ENCODE results near the gene NCAM1. TPM values are rescaled to one million over a fixed set of nuclear protein-coding genes. Genes with fewer than 3 reads are reported as not detected.

Gene NCAM1
- total and polyA plus RNA-seq, 2 experiments from 2014 or later = 0.76 to 1.6 TPM

DNA sequence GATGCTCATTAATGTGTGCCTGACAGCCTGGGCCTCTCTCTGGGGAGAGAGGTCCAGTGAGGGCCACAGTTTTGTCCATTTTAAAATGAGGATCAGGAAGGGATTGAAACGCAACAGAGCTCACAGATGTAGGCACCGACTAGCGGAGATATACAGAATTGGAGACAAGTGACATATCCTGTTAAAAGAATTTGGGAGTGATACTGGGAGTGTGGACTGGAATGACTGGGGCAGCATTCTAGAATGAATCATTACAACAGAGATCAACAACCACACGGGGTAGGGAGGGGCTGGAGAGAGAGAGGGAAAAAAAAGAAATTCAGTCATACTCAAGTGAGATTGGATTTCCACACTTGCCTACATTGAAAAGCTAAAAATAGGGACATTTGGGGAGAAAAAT lies 2.5 kb upstream of the NCAM1 start:
- Mint-ChIP-seq H3K9me3 (no peaks in the 10 kb centered on the region; the same call in 2 of the 3 replicates), H3K27ac (no peak overlapping the region), H3K4me3 (no peak overlapping the region), H3K27me3 (ENCODE audit: insufficient read depth, low read depth, poor library complexity) (peaks cover 25% of the 10 kb centered on the region), H3K4me1 (peaks cover 5% of the 10 kb centered on the region), H3K36me3 (ENCODE audit: low read depth) (no peaks in the 10 kb centered on the region)
- H3K79me2 ChIP-seq (replicated peaks; ENCODE audit: insufficient read depth) = no peaks in the 10 kb centered on the region
- TF ChIP-seq POLR2AphosphoS5 (IDR thresholded peaks at IDR 0.05; ENCODE audit: low read depth) = no peak
- TF ChIP-seq STAT1 (IDR thresholded peaks at IDR 0.05; ENCODE audit: unreplicated experiment) = no peak
- no peak for TF ChIP-seq EZH2 (IDR thresholded peaks at IDR 0.05; ENCODE audit: low read depth, unreplicated experiment)
- TF ChIP-seq EZH2phosphoT487 (IDR thresholded peaks at IDR 0.05; ENCODE audit: unreplicated experiment) = no peak
- TF ChIP-seq, protein P1, sequence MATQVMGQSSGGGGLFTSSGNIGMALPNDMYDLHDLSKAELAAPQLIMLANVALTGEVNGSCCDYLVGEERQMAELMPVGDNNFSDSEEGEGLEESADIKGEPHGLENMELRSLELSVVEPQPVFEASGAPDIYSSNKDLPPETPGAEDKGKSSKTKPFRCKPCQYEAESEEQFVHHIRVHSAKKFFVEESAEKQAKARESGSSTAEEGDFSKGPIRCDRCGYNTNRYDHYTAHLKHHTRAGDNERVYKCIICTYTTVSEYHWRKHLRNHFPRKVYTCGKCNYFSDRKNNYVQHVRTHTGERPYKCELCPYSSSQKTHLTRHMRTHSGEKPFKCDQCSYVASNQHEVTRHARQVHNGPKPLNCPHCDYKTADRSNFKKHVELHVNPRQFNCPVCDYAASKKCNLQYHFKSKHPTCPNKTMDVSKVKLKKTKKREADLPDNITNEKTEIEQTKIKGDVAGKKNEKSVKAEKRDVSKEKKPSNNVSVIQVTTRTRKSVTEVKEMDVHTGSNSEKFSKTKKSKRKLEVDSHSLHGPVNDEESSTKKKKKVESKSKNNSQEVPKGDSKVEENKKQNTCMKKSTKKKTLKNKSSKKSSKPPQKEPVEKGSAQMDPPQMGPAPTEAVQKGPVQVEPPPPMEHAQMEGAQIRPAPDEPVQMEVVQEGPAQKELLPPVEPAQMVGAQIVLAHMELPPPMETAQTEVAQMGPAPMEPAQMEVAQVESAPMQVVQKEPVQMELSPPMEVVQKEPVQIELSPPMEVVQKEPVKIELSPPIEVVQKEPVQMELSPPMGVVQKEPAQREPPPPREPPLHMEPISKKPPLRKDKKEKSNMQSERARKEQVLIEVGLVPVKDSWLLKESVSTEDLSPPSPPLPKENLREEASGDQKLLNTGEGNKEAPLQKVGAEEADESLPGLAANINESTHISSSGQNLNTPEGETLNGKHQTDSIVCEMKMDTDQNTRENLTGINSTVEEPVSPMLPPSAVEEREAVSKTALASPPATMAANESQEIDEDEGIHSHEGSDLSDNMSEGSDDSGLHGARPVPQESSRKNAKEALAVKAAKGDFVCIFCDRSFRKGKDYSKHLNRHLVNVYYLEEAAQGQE (IDR thresholded peaks at IDR 0.05; ENCODE audit: unreplicated experiment) = no peak
- TF ChIP-seq ZNF114 (CRISPR knock-in tag; IDR thresholded peaks at IDR 0.05) = no peak
- no peak for TF ChIP-seq CREB1 (CRISPR knock-in tag; IDR thresholded peaks at IDR 0.05; ENCODE audit: low read depth)
- no peak for TF ChIP-seq JUNB (IDR thresholded peaks at IDR 0.05; ENCODE audit: unreplicated experiment)
- TF ChIP-seq NANOG (IDR thresholded peaks at IDR 0.05; ENCODE audit: borderline replicate concordance) = no peak
- TF ChIP-seq ZNF331 (CRISPR knock-in tag; IDR thresholded peaks at IDR 0.05; ENCODE audit: low read depth) = no peak
- TF ChIP-seq, protein P2, sequence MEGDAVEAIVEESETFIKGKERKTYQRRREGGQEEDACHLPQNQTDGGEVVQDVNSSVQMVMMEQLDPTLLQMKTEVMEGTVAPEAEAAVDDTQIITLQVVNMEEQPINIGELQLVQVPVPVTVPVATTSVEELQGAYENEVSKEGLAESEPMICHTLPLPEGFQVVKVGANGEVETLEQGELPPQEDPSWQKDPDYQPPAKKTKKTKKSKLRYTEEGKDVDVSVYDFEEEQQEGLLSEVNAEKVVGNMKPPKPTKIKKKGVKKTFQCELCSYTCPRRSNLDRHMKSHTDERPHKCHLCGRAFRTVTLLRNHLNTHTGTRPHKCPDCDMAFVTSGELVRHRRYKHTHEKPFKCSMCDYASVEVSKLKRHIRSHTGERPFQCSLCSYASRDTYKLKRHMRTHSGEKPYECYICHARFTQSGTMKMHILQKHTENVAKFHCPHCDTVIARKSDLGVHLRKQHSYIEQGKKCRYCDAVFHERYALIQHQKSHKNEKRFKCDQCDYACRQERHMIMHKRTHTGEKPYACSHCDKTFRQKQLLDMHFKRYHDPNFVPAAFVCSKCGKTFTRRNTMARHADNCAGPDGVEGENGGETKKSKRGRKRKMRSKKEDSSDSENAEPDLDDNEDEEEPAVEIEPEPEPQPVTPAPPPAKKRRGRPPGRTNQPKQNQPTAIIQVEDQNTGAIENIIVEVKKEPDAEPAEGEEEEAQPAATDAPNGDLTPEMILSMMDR (conservative IDR thresholded peaks at IDR 0.05; ENCODE audit: low read depth in 2 of 2) = no peak
- TF ChIP-seq, protein P3, sequence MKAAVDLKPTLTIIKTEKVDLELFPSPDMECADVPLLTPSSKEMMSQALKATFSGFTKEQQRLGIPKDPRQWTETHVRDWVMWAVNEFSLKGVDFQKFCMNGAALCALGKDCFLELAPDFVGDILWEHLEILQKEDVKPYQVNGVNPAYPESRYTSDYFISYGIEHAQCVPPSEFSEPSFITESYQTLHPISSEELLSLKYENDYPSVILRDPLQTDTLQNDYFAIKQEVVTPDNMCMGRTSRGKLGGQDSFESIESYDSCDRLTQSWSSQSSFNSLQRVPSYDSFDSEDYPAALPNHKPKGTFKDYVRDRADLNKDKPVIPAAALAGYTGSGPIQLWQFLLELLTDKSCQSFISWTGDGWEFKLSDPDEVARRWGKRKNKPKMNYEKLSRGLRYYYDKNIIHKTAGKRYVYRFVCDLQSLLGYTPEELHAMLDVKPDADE (IDR thresholded peaks at IDR 0.05) = no peak
- TF ChIP-seq, protein P4, sequence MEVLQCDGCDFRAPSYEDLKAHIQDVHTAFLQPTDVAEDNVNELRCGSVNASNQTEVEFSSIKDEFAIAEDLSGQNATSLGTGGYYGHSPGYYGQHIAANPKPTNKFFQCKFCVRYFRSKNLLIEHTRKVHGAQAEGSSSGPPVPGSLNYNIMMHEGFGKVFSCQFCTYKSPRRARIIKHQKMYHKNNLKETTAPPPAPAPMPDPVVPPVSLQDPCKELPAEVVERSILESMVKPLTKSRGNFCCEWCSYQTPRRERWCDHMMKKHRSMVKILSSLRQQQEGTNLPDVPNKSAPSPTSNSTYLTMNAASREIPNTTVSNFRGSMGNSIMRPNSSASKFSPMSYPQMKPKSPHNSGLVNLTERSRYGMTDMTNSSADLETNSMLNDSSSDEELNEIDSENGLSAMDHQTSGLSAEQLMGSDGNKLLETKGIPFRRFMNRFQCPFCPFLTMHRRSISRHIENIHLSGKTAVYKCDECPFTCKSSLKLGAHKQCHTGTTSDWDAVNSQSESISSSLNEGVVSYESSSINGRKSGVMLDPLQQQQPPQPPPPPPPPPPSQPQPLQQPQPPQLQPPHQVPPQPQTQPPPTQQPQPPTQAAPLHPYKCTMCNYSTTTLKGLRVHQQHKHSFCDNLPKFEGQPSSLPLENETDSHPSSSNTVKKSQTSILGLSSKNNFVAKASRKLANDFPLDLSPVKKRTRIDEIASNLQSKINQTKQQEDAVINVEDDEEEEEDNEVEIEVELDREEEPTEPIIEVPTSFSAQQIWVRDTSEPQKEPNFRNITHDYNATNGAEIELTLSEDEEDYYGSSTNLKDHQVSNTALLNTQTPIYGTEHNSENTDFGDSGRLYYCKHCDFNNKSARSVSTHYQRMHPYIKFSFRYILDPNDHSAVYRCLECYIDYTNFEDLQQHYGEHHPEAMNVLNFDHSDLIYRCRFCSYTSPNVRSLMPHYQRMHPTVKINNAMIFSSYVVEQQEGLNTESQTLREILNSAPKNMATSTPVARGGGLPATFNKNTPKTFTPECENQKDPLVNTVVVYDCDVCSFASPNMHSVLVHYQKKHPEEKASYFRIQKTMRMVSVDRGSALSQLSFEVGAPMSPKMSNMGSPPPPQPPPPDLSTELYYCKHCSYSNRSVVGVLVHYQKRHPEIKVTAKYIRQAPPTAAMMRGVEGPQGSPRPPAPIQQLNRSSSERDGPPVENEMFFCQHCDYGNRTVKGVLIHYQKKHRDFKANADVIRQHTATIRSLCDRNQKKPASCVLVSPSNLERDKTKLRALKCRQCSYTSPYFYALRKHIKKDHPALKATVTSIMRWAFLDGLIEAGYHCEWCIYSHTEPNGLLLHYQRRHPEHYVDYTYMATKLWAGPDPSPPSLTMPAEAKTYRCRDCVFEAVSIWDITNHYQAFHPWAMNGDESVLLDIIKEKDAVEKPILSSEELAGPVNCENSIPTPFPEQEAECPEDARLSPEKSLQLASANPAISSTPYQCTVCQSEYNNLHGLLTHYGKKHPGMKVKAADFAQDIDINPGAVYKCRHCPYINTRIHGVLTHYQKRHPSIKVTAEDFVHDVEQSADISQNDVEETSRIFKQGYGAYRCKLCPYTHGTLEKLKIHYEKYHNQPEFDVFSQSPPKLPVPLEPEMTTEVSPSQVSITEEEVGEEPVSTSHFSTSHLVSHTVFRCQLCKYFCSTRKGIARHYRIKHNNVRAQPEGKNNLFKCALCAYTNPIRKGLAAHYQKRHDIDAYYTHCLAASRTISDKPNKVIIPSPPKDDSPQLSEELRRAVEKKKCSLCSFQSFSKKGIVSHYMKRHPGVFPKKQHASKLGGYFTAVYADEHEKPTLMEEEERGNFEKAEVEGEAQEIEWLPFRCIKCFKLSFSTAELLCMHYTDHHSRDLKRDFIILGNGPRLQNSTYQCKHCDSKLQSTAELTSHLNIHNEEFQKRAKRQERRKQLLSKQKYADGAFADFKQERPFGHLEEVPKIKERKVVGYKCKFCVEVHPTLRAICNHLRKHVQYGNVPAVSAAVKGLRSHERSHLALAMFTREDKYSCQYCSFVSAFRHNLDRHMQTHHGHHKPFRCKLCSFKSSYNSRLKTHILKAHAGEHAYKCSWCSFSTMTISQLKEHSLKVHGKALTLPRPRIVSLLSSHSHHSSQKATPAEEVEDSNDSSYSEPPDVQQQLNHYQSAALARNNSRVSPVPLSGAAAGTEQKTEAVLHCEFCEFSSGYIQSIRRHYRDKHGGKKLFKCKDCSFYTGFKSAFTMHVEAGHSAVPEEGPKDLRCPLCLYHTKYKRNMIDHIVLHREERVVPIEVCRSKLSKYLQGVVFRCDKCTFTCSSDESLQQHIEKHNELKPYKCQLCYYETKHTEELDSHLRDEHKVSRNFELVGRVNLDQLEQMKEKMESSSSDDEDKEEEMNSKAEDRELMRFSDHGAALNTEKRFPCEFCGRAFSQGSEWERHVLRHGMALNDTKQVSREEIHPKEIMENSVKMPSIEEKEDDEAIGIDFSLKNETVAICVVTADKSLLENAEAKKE (CRISPR knock-in tag; IDR thresholded peaks at IDR 0.05) = no peak
- no peak overlapping the region for H3K4me2 ChIP-seq
- H3K27ac ChIP-seq (ENCODE audit: low read depth) = no peak overlapping the region
- H3F3A ChIP-seq (replicated peaks; ENCODE audit: low read depth) = no peaks in the 10 kb centered on the region
- no peak overlapping the region for H3K4me3 ChIP-seq
- H3K27me3 ChIP-seq (ENCODE audit: insufficient read depth) = peaks cover 43% of the 10 kb centered on the region
- H3K9me2 ChIP-seq (ENCODE audit: insufficient read depth) = no peaks in the 10 kb centered on the region
- no peaks in the 10 kb centered on the region for H3K36me3 ChIP-seq (ENCODE audit: insufficient read depth)
- H2AFZ ChIP-seq = no peak overlapping the region
- DNase-seq (ENCODE audit: low spot score) (no peak), ATAC-seq (no peak)
- H3K4me1 ChIP-seq (ENCODE audit: insufficient read depth) = peaks cover 7% of the 10 kb centered on the region
- no peaks in the 10 kb centered on the region for H4K20me1 ChIP-seq (replicated peaks; ENCODE audit: insufficient read depth)
